H9 (cell line): ENCODE data around the gene SMTNL2. TPM values are rescaled to one million over a fixed set of nuclear protein-coding genes. Genes with fewer than 3 reads are reported as not detected.

Experiments
- DNase-seq: peaks from one replicate; pipeline ENCODE4 v3.0.0-alpha.2; 2017
- H2AFZ ChIP-seq: one replicate; pipeline ENCODE4 v1.6.1; 2013; ENCODE audit warnings: mild to moderate bottlenecking, low read length, control low read depth, moderate library complexity
- H2AK5ac ChIP-seq: 2 replicates; pipeline ENCODE4 v1.6.1; 2013; ENCODE audit warnings: low read length, control low read depth, mixed read lengths; ENCODE audit not compliant: insufficient read length
- H2BK120ac ChIP-seq: one replicate; pipeline ENCODE4 v1.6.1; 2013; ENCODE audit warnings: low read depth, mild to moderate bottlenecking, low read length, control low read depth, inconsistent platforms; ENCODE audit not compliant: poor library complexity, severe bottlenecking
- H2BK12ac ChIP-seq: 2 replicates; pipeline ENCODE4 v1.6.1; 2013; ENCODE audit warnings: low read length, control low read depth, mixed read lengths, low read depth; ENCODE audit not compliant: insufficient read length
- H2BK15ac ChIP-seq: 2 replicates; pipeline ENCODE4 v1.6.1; 2013; ENCODE audit warnings: low read depth, low read length, control low read depth
- H2BK20ac ChIP-seq: one replicate; pipeline ENCODE4 v1.6.1; 2013; ENCODE audit warnings: low read depth, mild to moderate bottlenecking, low read length, control low read depth, inconsistent platforms; ENCODE audit not compliant: poor library complexity, severe bottlenecking
- H2BK5ac ChIP-seq: 2 replicates; pipeline ENCODE4 v1.6.1; 2013; ENCODE audit warnings: low read length, control low read depth, mixed read lengths; ENCODE audit not compliant: insufficient read length
- H3K14ac ChIP-seq: 2 replicates; pipeline ENCODE4 v1.6.1; 2013; ENCODE audit warnings: low read length, control low read depth; ENCODE audit not compliant: insufficient read depth
- H3K18ac ChIP-seq: 2 replicates; pipeline ENCODE4 v1.6.1; 2013; ENCODE audit warnings: low read depth, mild to moderate bottlenecking, mixed read lengths, low read length, control low read depth; ENCODE audit not compliant: insufficient read length
- H3K23ac ChIP-seq: 2 replicates; pipeline ENCODE4 v1.6.1; 2013; ENCODE audit warnings: low read length, control low read depth, mixed read lengths, low read depth; ENCODE audit not compliant: insufficient read length
- H3K23me2 ChIP-seq: 2 replicates; pipeline ENCODE4 v1.6.1; 2013; ENCODE audit warnings: low read depth, mild to moderate bottlenecking, mixed read lengths, low read length, control low read depth; ENCODE audit not compliant: insufficient read length, poor library complexity, severe bottlenecking
- H3K27ac ChIP-seq: 2 replicates; pipeline ENCODE4 v1.5.1; 2013; ENCODE audit warnings: low read length, control low read depth, mixed read lengths, low read depth; ENCODE audit not compliant: insufficient read length
- H3K27me3 ChIP-seq: 2 replicates; pipeline ENCODE4 v1.6.1; 2013; ENCODE audit warnings: low read length, control low read depth, inconsistent platforms; ENCODE audit not compliant: insufficient read depth
- H3K4ac ChIP-seq: 2 replicates; pipeline ENCODE4 v1.6.1; 2013; ENCODE audit warnings: low read depth, mild to moderate bottlenecking, control low read depth, inconsistent platforms, low read length, moderate library complexity
- H3K4me1 ChIP-seq: 2 replicates; pipeline ENCODE4 v1.6.1; 2013; ENCODE audit warnings: low read length, control low read depth, inconsistent platforms; ENCODE audit not compliant: insufficient read depth
- H3K4me2 ChIP-seq: 2 replicates; pipeline ENCODE4 v1.6.1; 2013; ENCODE audit warnings: low read length, control low read depth, mixed read lengths; ENCODE audit not compliant: insufficient read length, insufficient read depth
- H3K56ac ChIP-seq: 2 replicates; pipeline ENCODE4 v1.6.1; 2013; ENCODE audit warnings: low read depth, mild to moderate bottlenecking, mixed read lengths, low read length, control low read depth; ENCODE audit not compliant: insufficient read length
- H3K79me1 ChIP-seq: 2 replicates; pipeline ENCODE4 v1.6.1; 2013; ENCODE audit warnings: low read depth, mild to moderate bottlenecking, moderate library complexity, low read length, control low read depth, inconsistent platforms; ENCODE audit not compliant: insufficient read depth, poor library complexity, severe bottlenecking
- H3K79me2 ChIP-seq: 2 replicates; pipeline ENCODE4 v1.6.1; 2013; ENCODE audit warnings: low read length, control low read depth, inconsistent platforms; ENCODE audit not compliant: insufficient read depth
- H3K9ac ChIP-seq: 2 replicates; pipeline ENCODE4 v1.6.1; 2013; ENCODE audit warnings: low read length, control low read depth, mixed read lengths; ENCODE audit not compliant: insufficient read length; ENCODE audit errors: extremely low read depth
- H3K9me3 ChIP-seq: one replicate; pipeline ENCODE4 v1.6.1; 2013; ENCODE audit warnings: low read depth, low read length, inconsistent platforms; ENCODE audit not compliant: control insufficient read depth
- H3T11ph ChIP-seq: one replicate; pipeline ENCODE4 v1.6.1; 2013; ENCODE audit warnings: mild to moderate bottlenecking, low read length, control low read depth, inconsistent platforms
- H4K20me1 ChIP-seq: one replicate; pipeline ENCODE4 v1.6.1; 2013; ENCODE audit not compliant: control insufficient read depth, insufficient read length, insufficient read depth
- H4K5ac ChIP-seq: 2 replicates; pipeline ENCODE4 v1.6.1; 2013; ENCODE audit warnings: low read depth, mild to moderate bottlenecking, mixed read lengths, low read length, control low read depth; ENCODE audit not compliant: insufficient read length
- H4K8ac ChIP-seq: replicated peaks from 2 replicates; pipeline ENCODE4 v1.6.1; 2013; ENCODE audit warnings: low read length, control low read depth, mixed read lengths, low read depth; ENCODE audit not compliant: insufficient read length
- H4K91ac ChIP-seq: 2 replicates; pipeline ENCODE4 v1.6.1; 2013; ENCODE audit warnings: low read depth, mild to moderate bottlenecking, moderate library complexity, mixed read lengths, low read length, control low read depth; ENCODE audit not compliant: insufficient read length
- H3K27ac Mint-ChIP-seq, 3 experiments: 2 replicates in 2 of 3; 3 replicates in 1 of 3; pipeline ENCODE4 v1.8.0; 2020 to 2021; ENCODE audit warnings: mixed read lengths in 3 of 3, mild to moderate bottlenecking in 1 of 3, moderate library complexity in 1 of 3
- H3K27me3 Mint-ChIP-seq: 2 replicates; pipeline ENCODE4 v1.8.0; 2021; ENCODE audit warnings: low read depth, mild to moderate bottlenecking, moderate library complexity, mixed read lengths
- H3K36me3 Mint-ChIP-seq, 3 experiments: 2 replicates in 2 of 3; 3 replicates in 1 of 3; pipeline ENCODE4 v1.8.0; 2020 to 2021; ENCODE audit warnings: low read depth in 3 of 3, mixed read lengths in 3 of 3; ENCODE audit not compliant: insufficient read depth in 1 of 3
- H3K4me1 Mint-ChIP-seq, 2 experiments: 2 replicates each; pipeline ENCODE4 v1.8.0; 2020; ENCODE audit warnings: mixed read lengths in 2 of 2
- H3K4me3 Mint-ChIP-seq, 2 experiments: 2 replicates in 1 of 2; 3 replicates in 1 of 2; pipeline ENCODE4 v1.8.0; 2020 to 2021; ENCODE audit warnings: mild to moderate bottlenecking in 2 of 2, mixed read lengths in 2 of 2, moderate library complexity in 1 of 2
- H3K9me3 Mint-ChIP-seq, 2 experiments: 2 replicates in 1 of 2; 3 replicates in 1 of 2; pipeline ENCODE4 v1.8.0; 2020; ENCODE audit warnings: mild to moderate bottlenecking in 2 of 2, mixed read lengths in 2 of 2, moderate library complexity in 1 of 2
- CTCF ChIP-seq: fragments of 200-600 bp; sonication (generic); conservative IDR thresholded peaks from 3 replicates; pipeline ENCODE4 v1.8.0; 2021; ENCODE audit warnings: antibody characterized with exemption, mild to moderate bottlenecking
- WGBS: extraction: QIAGEN DNeasy Blood & Tissue Kit; methylation state at CpG from one replicate; pipeline ENCODE4 v1.1.7; 2013; ENCODE audit warnings: missing lambda C conversion rate, low lambda C conversion rate, mixed read lengths; ENCODE audit not compliant: insufficient read length; ENCODE audit errors: extremely low coverage; 5-methylcytosine and 5-hydroxymethylcytosine counted together
- total RNA-seq: library from RNA; stranded (reverse); gene quantifications from 2 replicates; pipeline ENCODE4 v1.2.1, GENCODE V29; 2021

Gene SMTNL2
- total RNA-seq, 1 experiment from 2014 or later = 0.77 TPM

GRCh38 chr17:4587195-4587594 is 2.9 kb downstream of the SMTNL2 start:
- Histone ChIP-seq H2BK20ac (no peak overlapping the region), H3K4me1 (no peaks in the 10 kb centered on the region), H3K79me2 (no peaks in the 10 kb centered on the region), H3K9ac (no peak overlapping the region), H3K79me1 (no peaks in the 10 kb centered on the region), H2AK5ac (no peak overlapping the region), H2AFZ (no peak overlapping the region), H3K23me2 (peaks cover 8% of the 10 kb centered on the region), H3T11ph (no peak overlapping the region), H3K14ac (no peak overlapping the region), H3K23ac (no peak overlapping the region), H2BK12ac (no peak overlapping the region), H3K56ac (no peak overlapping the region), H3K4me2 (no peak overlapping the region), H2BK120ac (no peak overlapping the region), H4K8ac (no peak overlapping the region), H4K5ac (no peak overlapping the region), H2BK15ac (no peak overlapping the region), H2BK5ac (no peak overlapping the region), H4K20me1 (peaks cover 2% of the 10 kb centered on the region), H3K9me3 (no peaks in the 10 kb centered on the region), H4K91ac (no peak overlapping the region), H3K4ac (no peak overlapping the region), H3K27ac (no peak overlapping the region), H3K27me3 (peaks cover 22% of the 10 kb centered on the region; the same call in 1 of the 2 replicates), H3K18ac (no peak overlapping the region)
- peaks cover 64% of the 10 kb centered on the region for H3K27me3 Mint-ChIP-seq
- DNase-seq = no peak
- H3K4me3 Mint-ChIP-seq = no peak overlapping the region
- H3K9me3 Mint-ChIP-seq = no peaks in the 10 kb centered on the region
- peaks cover 13 to 32% of the 10 kb centered on the region in 2 experiments for H3K4me1 Mint-ChIP-seq
- no peak overlapping the region for H3K27ac Mint-ChIP-seq
- TF ChIP-seq CTCF = no peak
- no CpG with 5 or more reads among the region's 7 CpGs for WGBS
- H3K36me3 Mint-ChIP-seq = no peaks in the 10 kb centered on the region; a peak in 1 of 7 replicates
